Epithelial cell of esophagus (primary cell): ENCODE measurements around the gene SELENOH.
"Not testable (repeated sequence)": the region's sequence is repeated elsewhere in the genome, so short reads cannot be mapped to it uniquely, and the experiment has no call there.

Experiments used
- DNase-seq: peaks from one replicate; pipeline ENCODE4 v3.0.0; 2010; ENCODE audit warnings: low read depth
- H3K4me3 ChIP-seq: 2 replicates; pipeline ENCODE4 v1.5.1; 2011; ENCODE audit warnings: mild to moderate bottlenecking, low read length, control low read depth
- CTCF ChIP-seq: IDR thresholded peaks from 2 replicates; pipeline ENCODE4 v1.5.1; 2011; ENCODE audit warnings: low read depth, mild to moderate bottlenecking, low read length, control low read depth, inconsistent platforms; ENCODE audit not compliant: insufficient read depth; ENCODE audit errors: missing control alignments

The SELENOH gene

GRCh38 chr11:57741132-57742086, at the start of gene SELENOH:
TSS of gene SELENOH (plus strand) at chr11:57741491. CDS start at chr11:57741596, 105 bp downstream.
- no peak for TF ChIP-seq CTCF
- peak within 1 kb of the TSS; percentile 80 for H3K4me3 ChIP-seq
- DNase-seq, result peak; percentile 97

GRCh38 chr11:57698843-57699365, 42.4 kb upstream of the SELENOH start:
- no peak for DNase-seq
- no peak overlapping the region for H3K4me3 ChIP-seq
- no peak for TF ChIP-seq CTCF

- no peak for DNase-seq
- H3K4me3 ChIP-seq, result no peak overlapping the region
- TF ChIP-seq CTCF, result no peak
Measured at GRCh38 chr11:57699813-57700212, 41.5 kb upstream of the SELENOH start.

GRCh38 chr11:57700425-57700824, 40.9 kb upstream of the SELENOH start:
- DNase-seq, result no peak
- H3K4me3 ChIP-seq, result no peak overlapping the region
- TF ChIP-seq CTCF, result no peak

GRCh38 chr11:57703341-57703740, 38.0 kb upstream of the SELENOH start:
- no peak for TF ChIP-seq CTCF

GRCh38 chr11:57704932-57705331, 36.4 kb upstream of the SELENOH start:
- DNase-seq, result no peak
- no peak overlapping the region for H3K4me3 ChIP-seq
- no peak for TF ChIP-seq CTCF

More at GRCh38 chr11:57703341-57703740, 38.0 kb upstream of the SELENOH start:
- H3K4me3 ChIP-seq, result no peak overlapping the region
- peak; percentile 49 for DNase-seq

GRCh38 chr11:57705432-57705831, 35.9 kb upstream of the SELENOH start:
- H3K4me3 ChIP-seq, DNase-seq: not testable (repeated sequence)
